GM18498 (cell line): Measurements from ENCODE around the gene ARHGEF5.
"Not testable (repeated sequence)": the region's sequence is repeated elsewhere in the genome, so short reads cannot be mapped to it uniquely, and the experiment has no call there.

Experiments used
- ATAC-seq: cut with Tn5 transposase; IDR thresholded peaks from one replicate; pipeline ENCODE4 v1.9.1; 2021; ENCODE audit warnings: mild to moderate bottlenecking, moderate library complexity; ENCODE audit not compliant: unreplicated experiment

The ARHGEF5 gene

GRCh38 chr7:144355176-144355822, at the start of gene ARHGEF5:
ARHGEF5 (plus strand) TSS chr7:144355402; CDS start chr7:144362670, 7,268 bp downstream.
- ATAC-seq = peak; percentile 82

- ATAC-seq = not testable (repeated sequence)
Observed at GRCh38 chr7:144309702-144310101, 45.5 kb upstream of the ARHGEF5 start.

GRCh38 chr7:144311218-144311617, 44.0 kb upstream of the ARHGEF5 start:
- ATAC-seq = not testable (repeated sequence)

GRCh38 chr7:144311872-144312469, 43.2 kb upstream of the ARHGEF5 start, which contains the start of gene OR2A1:
OR2A1 (plus strand) TSS chr7:144312419; CDS start chr7:144318125, 5,706 bp downstream.
- not testable (repeated sequence) for ATAC-seq

- ATAC-seq = not testable (repeated sequence)
Observed at GRCh38 chr7:144317537-144317936, 37.7 kb upstream of the ARHGEF5 start.

DNA sequence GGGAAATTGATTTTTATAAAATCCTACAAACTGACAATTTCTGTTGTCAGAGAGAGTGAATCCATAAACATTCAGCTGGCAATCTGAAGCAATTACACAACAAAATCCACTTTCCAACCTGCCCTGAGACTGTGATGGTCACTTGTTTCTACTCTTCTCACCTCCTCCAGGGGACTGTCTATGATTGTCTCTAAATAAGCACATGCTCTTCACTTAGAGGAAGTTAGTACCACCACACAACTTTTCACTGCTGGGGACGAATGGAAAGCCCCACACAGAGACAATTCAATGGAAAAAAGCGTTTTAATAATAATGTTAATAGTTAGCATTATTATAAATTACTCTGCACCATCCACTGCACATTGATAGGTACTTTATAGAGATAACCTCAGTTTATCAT, 35.7 kb upstream of the ARHGEF5 start:
- ATAC-seq = not testable (repeated sequence)

- ATAC-seq = not testable (repeated sequence)
Observed at GRCh38 chr7:144321677-144322206, 33.5 kb upstream of the ARHGEF5 start.

DNA sequence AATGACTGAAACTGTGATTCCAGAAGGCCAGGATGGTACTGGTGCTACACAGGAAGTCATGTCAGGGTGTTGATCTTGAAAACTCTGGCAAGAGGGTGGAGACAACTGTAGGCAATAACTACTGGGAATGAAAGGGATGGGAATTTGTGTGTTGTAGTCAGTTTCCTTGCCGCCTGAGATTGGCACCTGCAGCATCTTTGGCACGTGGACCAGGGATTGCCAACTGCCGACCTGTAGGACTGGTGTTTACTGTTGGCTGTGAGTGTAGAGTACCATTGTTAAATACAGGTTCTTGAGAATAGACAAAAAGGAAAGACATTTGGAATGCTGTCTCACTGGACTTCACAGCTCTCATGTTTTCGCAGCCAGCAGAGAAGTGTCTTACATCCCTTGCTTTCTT, 31.8 kb upstream of the ARHGEF5 start:
- ATAC-seq = not testable (repeated sequence)

DNA sequence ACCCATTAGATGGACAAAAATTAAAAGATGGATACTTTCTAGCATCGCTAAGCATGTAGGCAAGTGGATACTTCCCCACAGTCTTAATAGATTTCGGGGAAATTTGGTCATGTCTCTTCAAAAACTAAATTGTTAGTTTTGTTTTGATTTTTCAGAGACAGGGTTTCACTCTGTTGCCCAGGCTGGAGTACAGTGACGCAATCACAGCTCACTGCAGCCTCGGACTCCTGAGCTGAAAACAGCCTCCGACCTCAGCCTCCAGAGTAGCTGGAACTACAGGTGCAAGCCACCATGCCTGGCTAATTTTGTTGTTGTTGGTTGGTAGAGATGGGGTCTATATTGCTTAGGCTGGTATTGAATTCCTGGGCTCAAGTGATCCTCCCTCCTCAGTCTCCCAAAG, 29.3 kb upstream of the ARHGEF5 start:
- not testable (repeated sequence) for ATAC-seq

DNA sequence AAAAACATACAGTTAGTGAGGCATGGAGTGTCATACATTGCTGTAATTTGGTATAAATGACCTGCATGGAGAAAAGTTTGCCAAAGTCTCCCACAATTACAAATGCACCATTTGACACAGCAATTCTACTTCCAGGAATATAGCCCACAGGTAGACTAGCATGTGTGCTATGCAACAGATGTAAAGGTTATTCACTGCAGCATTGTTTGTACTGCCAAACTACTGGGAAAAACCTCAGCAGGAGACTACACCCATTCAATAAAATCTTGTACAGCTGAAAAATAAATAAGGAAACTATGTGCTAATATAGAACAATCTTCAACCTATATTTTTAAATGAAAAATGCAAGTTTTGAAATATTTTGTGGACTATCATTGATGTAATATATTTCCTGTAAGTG, 25.2 kb upstream of the ARHGEF5 start:
- not testable (repeated sequence) for ATAC-seq

DNA sequence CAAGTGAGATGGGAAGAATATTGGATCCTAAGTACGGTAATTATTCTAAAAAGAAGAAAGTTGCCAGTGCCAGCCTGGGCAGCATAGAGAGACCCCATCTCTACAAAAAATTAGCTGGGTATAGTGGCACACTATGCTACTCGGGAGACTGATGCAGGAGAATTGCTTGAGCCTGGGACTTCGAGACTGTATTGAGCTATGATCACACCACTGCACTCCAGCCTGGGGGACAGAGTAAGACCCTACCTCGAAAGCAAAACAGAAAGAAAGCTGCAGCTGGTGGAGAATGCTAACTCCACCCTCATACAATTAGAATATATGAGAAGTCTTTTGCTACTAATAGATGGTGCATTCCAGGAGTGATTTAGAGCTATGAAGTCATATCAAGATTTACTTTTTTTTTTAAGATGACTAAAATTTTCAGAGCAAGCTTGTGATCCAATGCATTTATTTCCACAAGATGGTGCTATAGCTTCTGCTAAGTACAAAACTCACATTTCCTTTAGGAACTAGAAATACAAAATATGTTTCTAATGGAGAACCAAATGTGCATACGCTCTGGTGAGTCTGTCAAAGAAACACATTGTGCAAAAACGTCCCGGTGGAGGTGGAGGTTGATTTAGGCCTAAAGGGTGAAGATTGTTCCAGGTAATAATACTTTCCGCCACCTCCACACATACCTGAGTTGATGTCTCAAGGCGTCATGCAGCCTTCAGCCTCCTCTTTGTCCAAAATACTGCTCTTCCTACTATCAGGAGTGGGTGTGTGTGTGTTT, 23.8 kb upstream of the ARHGEF5 start:
- ATAC-seq = peak; percentile 56

GRCh38 chr7:144331996-144332288, 23.3 kb upstream of the ARHGEF5 start:
- not testable (repeated sequence) for ATAC-seq

DNA sequence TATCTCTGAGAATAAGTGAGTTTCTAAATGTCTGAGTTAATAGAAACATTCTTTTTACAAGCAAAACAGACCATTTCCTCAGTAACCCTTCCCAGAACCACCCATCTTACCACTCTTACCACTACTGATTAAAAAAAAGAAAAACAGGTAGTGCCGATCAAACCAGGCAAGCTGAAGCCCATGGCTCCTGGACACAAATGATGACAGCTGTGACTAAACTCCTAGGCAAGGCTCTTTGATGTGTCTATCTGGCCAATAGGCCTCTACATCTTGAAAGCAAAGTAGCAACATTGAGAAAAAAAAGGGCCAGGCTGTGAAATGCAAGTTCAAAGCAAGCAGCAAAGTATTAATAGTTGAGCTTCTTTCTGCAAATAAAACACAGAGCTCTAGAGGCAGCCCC, 6.6 kb upstream of the ARHGEF5 start:
- peak; percentile 37 for ATAC-seq

DNA sequence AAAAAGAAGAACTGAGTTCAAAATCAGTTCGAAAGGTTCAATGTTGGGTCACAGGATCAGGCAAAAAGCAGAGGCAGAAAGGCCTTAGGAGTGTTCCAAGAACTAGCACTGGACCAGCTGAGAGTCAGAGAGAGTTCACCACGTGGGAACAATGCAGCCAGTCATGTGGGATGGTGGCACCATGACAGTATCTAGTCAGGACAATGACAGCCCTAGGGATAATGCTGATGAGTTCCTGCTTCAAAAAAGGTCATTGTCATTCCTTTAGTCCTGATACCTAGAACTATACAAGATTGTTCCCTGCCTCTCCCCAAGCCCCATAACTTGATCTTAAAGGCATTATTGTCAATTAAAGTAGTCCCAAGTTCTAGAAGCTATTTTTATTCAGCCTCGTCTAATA, 3.5 kb upstream of the ARHGEF5 start:
- ATAC-seq = not testable (repeated sequence)

GRCh38 chr7:144356185-144356584, 983 bp downstream of the ARHGEF5 start:
- not testable (repeated sequence) for ATAC-seq

DNA sequence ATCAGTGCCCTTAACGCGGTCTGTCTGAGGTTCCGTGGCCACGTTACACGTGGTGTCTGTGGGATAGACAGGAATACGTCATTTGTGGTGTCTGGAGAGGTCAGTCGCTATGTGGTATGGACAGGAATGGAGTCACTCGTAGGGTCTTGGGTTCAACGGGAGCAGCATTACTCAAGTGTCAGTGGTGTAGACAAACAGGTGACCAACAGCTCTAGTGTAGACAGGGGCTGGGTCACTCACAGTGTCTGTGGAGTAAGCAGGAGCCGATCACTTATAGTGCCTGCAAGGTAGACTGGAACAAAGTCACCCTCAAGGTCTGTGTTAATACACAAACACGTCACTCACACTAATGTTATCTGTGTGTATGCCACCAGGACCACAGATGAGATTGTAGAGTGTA, 1.7 kb downstream of the ARHGEF5 start:
- ATAC-seq = not testable (repeated sequence)

DNA sequence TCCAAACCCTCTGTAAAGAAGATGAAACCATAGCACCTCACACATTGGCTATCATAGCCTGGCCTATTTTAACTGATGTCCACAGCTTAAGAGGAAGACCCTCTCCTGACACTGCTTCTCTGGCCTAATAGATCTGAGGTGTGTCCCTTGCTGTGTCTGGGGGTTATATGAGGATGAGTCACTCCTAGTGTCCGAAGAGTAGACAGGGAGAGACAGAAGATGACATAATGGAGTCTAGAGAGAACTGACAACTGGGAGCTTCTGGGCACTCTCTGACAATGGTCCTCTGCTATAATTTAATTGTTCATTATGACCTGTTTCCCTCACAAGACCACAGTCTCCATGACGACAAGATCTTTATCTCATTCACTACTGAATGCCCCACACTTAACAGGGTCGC, 6.9 kb downstream of the ARHGEF5 start:
- not testable (repeated sequence) for ATAC-seq

GRCh38 chr7:144365523-144365922, 10.3 kb downstream of the ARHGEF5 start:
- not testable (repeated sequence) for ATAC-seq

DNA sequence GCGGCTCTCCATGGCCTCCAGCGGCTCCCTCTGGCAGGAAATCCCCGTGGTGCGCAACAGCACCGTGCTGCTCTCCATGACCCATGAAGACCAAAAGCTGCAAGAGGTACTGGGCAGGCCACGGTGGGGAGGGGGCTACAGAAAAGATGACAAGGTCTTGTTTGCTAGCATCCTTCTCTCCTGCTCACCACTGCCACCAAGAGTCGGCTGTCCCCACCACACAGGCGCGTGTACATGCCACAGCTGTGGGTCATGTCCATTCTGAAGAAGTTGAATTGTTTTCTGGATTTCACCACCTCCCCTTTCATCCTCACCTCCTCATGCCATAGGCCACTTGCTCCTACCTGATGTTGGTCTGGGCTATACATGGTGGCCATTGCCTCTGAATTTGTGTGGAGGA, 12.0 kb downstream of the ARHGEF5 start:
- ATAC-seq = not testable (repeated sequence)

DNA sequence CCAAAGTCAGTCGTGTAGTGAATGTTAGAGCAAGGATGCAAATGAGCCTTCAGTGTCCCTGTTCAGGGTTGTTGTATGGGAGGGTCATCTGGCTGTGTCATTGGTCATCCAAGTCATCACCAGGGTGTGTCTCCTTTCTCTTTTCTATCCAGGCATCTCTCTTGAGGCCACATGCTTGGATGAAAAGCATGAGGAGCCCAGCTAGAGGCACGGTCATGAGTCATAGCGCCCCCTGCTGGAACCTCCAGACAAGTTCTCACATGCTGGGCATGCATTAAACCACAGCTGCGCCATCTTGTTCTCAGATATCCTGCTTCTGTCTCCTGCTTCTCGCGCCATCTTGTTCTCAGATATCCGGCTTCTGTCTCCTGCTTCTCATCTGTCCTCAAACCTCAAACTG, 14.0 kb downstream of the ARHGEF5 start:
- ATAC-seq = peak; percentile 36

DNA sequence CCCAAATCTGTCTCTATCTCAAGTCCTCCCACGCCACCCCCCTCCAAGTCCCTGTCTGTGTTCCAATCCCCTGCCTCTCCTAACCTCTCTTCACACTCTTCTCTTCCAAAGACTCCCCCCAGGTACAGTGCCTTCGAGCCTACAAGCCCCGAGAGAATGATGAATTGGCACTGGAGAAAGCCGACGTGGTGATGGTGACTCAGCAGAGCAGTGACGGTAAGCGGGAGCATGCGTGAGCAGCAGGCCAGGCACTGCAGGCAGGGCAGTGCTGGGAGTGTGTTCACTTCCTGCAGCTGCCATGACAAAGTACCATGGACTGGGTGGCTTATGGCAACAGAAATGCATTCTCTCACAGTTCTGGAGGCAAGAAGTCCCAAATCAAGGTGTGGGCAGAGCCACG, 23.4 kb downstream of the ARHGEF5 start:
- ATAC-seq = no peak
